Heart right ventricle (tissue), 16 donors: ENCODE data around the gene ACAN. TPM values are rescaled to one million over a fixed set of nuclear protein-coding genes. Genes with fewer than 3 reads are reported as not detected.

Source experiments
- ATAC-seq, 8 donors: fragments of 200-7000 bp; cut with Tn5 transposase; one replicate each; pipeline ENCODE4 v1.9.1; 2020; ENCODE audit warnings: mild to moderate bottlenecking in 8 of 8, moderate library complexity in 8 of 8, moderate number of reproducible peaks in 1 of 8
- DNase-seq, 2 donors: peaks; one replicate each; pipeline ENCODE4 v3.0.0-alpha.2; 2020
- H3K27ac ChIP-seq, 10 donors: fragments of 200-600 bp; sonication (generic) in 2 of 10; one replicate each; pipeline versions ENCODE4 v1.5.0 to v1.8.0; 2020 to 2022; ENCODE audit warnings: mild to moderate bottlenecking in 3 of 10
- H3K27me3 ChIP-seq, 7 donors: fragments of 200-600 bp; one replicate each; pipeline ENCODE4 v1.8.0; 2021 to 2022; ENCODE audit warnings: mild to moderate bottlenecking in 2 of 7
- H3K36me3 ChIP-seq, 9 donors: fragments of 200-600 bp; sonication (generic) in 1 of 9; one replicate each; pipeline versions ENCODE4 v1.5.0 to v1.8.0; 2020 to 2022; ENCODE audit warnings: mild to moderate bottlenecking in 2 of 9
- H3K4me1 ChIP-seq, 9 donors: fragments of 200-600 bp; sonication (generic) in 1 of 9; one replicate each; pipeline versions ENCODE4 v1.5.0 to v1.8.0; 2020 to 2022; ENCODE audit warnings: mild to moderate bottlenecking in 4 of 9
- H3K4me3 ChIP-seq, 10 donors: fragments of 200-600 bp; sonication (generic) in 2 of 10; one replicate each; pipeline versions ENCODE4 v1.5.0 to v1.8.0; 2020 to 2022; ENCODE audit warnings: mild to moderate bottlenecking in 7 of 10, moderate library complexity in 2 of 10
- H3K9me3 ChIP-seq, 11 donors: fragments of 200-600 bp in 10 of 11; sonication (generic) in 2 of 11; one replicate each; pipeline versions ENCODE4 v1.5.0 to v1.8.0; 2013 to 2022; ENCODE audit warnings: mild to moderate bottlenecking in 2 of 11, control low read depth in 1 of 11, moderate library complexity in 1 of 11
- CTCF ChIP-seq, 9 donors: fragments of 200-600 bp; sonication (generic) in 2 of 9; IDR thresholded peaks; one replicate each; pipeline versions ENCODE4 v1.5.0 to v1.8.0; 2021 to 2022; ENCODE audit warnings: antibody characterized with exemption in 9 of 9, mild to moderate bottlenecking in 5 of 9, moderate library complexity in 1 of 9
- WGBS, 2 donors: extraction: QIAGEN DNeasy Blood & Tissue Kit; methylation state at CpG; one replicate each; pipeline ENCODE4 v1.1.7; 2013; ENCODE audit warnings: inconsistent platforms in 1 of 2; 5-methylcytosine and 5-hydroxymethylcytosine counted together
- intact Hi-C, 10 donors: fragments of 100-400 bp; cut with DNase I; formaldehyde crosslinking; loops; one replicate each; pipeline versions ENCODE4 v1.11.1 to v1.14.2; 2022
- polyA plus RNA-seq, 2 donors: library from polyadenylated mRNA; stranded (reverse); fragments of 200-250 nt; gene quantifications; one replicate each; pipeline ENCODE4 v1.2.3, GENCODE V29; 2013
- total RNA-seq, 10 donors: library from RNA; stranded (reverse); fragmentation: NEBNext Ultra II Directional in 3 of 10; extraction: Animal tissue kit (Norgen Biotek cat#: 25700) in 3 of 10; gene quantifications; one replicate each; pipeline versions ENCODE4 v1.2.1 to v1.2.4, GENCODE V29; 2021 to 2023
- donor health status: Arrhythmogenic right ventricular cardiomyopathy.
- donor health status: ischemic (EF 13 %, LVEDD 7.1; RV severe dilation, severe dysfunction).
- donor health status: healthy with polysubstance abuse.
- donor health status: DM: no; HTN: yes; CAD: no.
- donor health status: DM: no; HTN: no; CAD: no.
- donor health status: ischemic (EF 25% LVEDD 6.9; RV normal size, moderate dysfunction).
- donor health status: ischemic (EF 25% LVEDD 5.7; RV mildly dilated, moderate dysfunction).
- donor health status: healthy.
- donor health status: DM: yes; HTN: yes; CAD: no.
- donor health status: Ischemic cardiomyopathy.
- donor health status: ischemic (EF 35%, LVEDD 5.7; RV mildly dilated, moderate dysfunction).
- donor health status: nonischemic (EF 11% LVEDD 7.7; RV severe dilation, severe dysfunction).
- donor health status: DM: yes; HTN: yes; CAD: no.
- donor health status: PGD.
- donor health status: ischemic (EF 29% LVEDD 5.4; RV normal size, mild dysfunction).
- donor health status: nonischemic (EF 23%, LVEDD 6.1; RV moderate dilation, normal function).

The ACAN gene
- total and polyA plus RNA-seq, 12 donors = 0.08 to 0.66 (median 0.19) TPM; not detected in 2

- H3K27me3 ChIP-seq = no peaks in the 10 kb centered on the region
- no peak overlapping the region for H3K4me3 ChIP-seq
- DNase-seq (peak in 1 of 2 donors; percentile 39), ATAC-seq (peak in 6 of 8 donors; percentile 27 to 68 (median 48))
- no peak overlapping the region for H3K27ac ChIP-seq
- WGBS, 2 donors = 70 to 81% methylated on average over 18 of the region's 18 CpGs
- intact Hi-C loops = no loop called here
- H3K9me3 ChIP-seq = no peaks in the 10 kb centered on the region
- peaks cover 0 to 65% (median 0%) of the 10 kb centered on the region in 9 donors for H3K36me3 ChIP-seq
- peak in 8 of 9 donors; percentile 26 to 67 (median 62) for TF ChIP-seq CTCF (IDR thresholded peaks at IDR 0.05)
- peaks cover 0 to 8% (median 0%) of the 10 kb centered on the region in 9 donors for H3K4me1 ChIP-seq
These were observed 75.5 kb downstream of the ACAN start for GRCh38 chr15:88878720-88879184.

- Histone ChIP-seq H3K4me3 (no peak overlapping the region), H3K27ac (no peak overlapping the region), H3K27me3 (no peaks in the 10 kb centered on the region), H3K36me3 (peaks cover 0 to 87% (median 0%) of the 10 kb centered on the region in 9 donors), H3K4me1 (no peaks in the 10 kb centered on the region), H3K9me3 (no peaks in the 10 kb centered on the region)
- DNase-seq = no peak
- ATAC-seq = no peak
- WGBS, 2 donors = 96% methylated on average over 31 of the region's 31 CpGs
- intact Hi-C loops = loop anchor here in 1 of 10 donors (10.0 kb wide), 1 partner anchor 424 kb away; no protein-coding TSS in a partner anchor
- TF ChIP-seq CTCF (IDR thresholded peaks at IDR 0.05) = no peak
These were observed 77.9 kb downstream of the ACAN start for GRCh38 chr15:88880944-88881740.

- H3K9me3 ChIP-seq = no peaks in the 10 kb centered on the region
- ATAC-seq (no peak), DNase-seq (no peak)
- H3K27me3 ChIP-seq = no peaks in the 10 kb centered on the region
- WGBS, 2 donors = 94 to 96% methylated on average over 3 of the region's 3 CpGs
- H3K4me3 ChIP-seq = no peak overlapping the region
- H3K36me3 ChIP-seq = peaks cover 0 to 88% (median 0%) of the 10 kb centered on the region in 9 donors
- no peak for TF ChIP-seq CTCF (IDR thresholded peaks at IDR 0.05)
- intact Hi-C loops = loop anchor here in 1 of 10 donors (10.0 kb wide), 1 partner anchor 423 kb away; no protein-coding TSS in a partner anchor
- H3K4me1 ChIP-seq = no peaks in the 10 kb centered on the region
- H3K27ac ChIP-seq = no peak overlapping the region
These were observed 78.5 kb downstream of the ACAN start for GRCh38 chr15:88881775-88882174.

GRCh38 chr15:88882785-88883184 lies 79.5 kb downstream of the ACAN start:
- no peak for ATAC-seq
- Histone ChIP-seq H3K9me3 (no peaks in the 10 kb centered on the region), H3K27ac (no peak overlapping the region), H3K36me3 (peaks cover 0 to 83% (median 0%) of the 10 kb centered on the region in 9 donors), H3K27me3 (no peaks in the 10 kb centered on the region), H3K4me3 (no peak overlapping the region), H3K4me1 (no peaks in the 10 kb centered on the region)
- intact Hi-C loops = loop anchor here in 1 of 10 donors (10.0 kb wide), 1 partner anchor 422 kb away; no protein-coding TSS in a partner anchor
- no peak for TF ChIP-seq CTCF (IDR thresholded peaks at IDR 0.05)
- 86 to 90% methylated on average over 4 of the region's 4 CpGs for WGBS, 2 donors
- DNase-seq = no peak
